ENCODE measurements around the gene KLF11.

The KLF11 gene

GRCh38 chr2:10043256-10043905 is at the start of gene KLF11:
TSS of gene KLF11 (plus strand) at chr2:10043550. CDS start at chr2:10043717, 167 bp downstream.
- no peaks in the 10 kb centered on the region for H3K27me3 Mint-ChIP-seq
- H3K9me3 Mint-ChIP-seq = no peaks in the 10 kb centered on the region
- ATAC-seq (ENCODE audit: low read depth) = peak; percentile 71
- peaks cover 27% of the 10 kb centered on the region for H3K4me1 Mint-ChIP-seq
- peaks cover 13% of the 10 kb centered on the region for H3K36me3 Mint-ChIP-seq
- H3K4me3 Mint-ChIP-seq = peak within 1 kb of the TSS; percentile 86
- DNase-seq (ENCODE audit: low spot score in 2 of 2) = peak; percentile 67 to 86
- H3K27ac Mint-ChIP-seq = peak within 1 kb of the TSS; percentile 92

- DNase-seq (ENCODE audit: low spot score in 2 of 2) (no peak), ATAC-seq (ENCODE audit: low read depth) (no peak)
- Mint-ChIP-seq H3K36me3 (no peaks in the 10 kb centered on the region), H3K27me3 (peaks cover 1% of the 10 kb centered on the region), H3K27ac (no peak overlapping the region), H3K9me3 (no peaks in the 10 kb centered on the region), H3K4me3 (no peak overlapping the region), H3K4me1 (peaks cover 2% of the 10 kb centered on the region)
Observed at GRCh38 chr2:9994462-9994861, 48.9 kb upstream of the KLF11 start.

- H3K4me1 Mint-ChIP-seq = peaks cover 2% of the 10 kb centered on the region
- no peaks in the 10 kb centered on the region for H3K36me3 Mint-ChIP-seq
- DNase-seq (ENCODE audit: low spot score in 2 of 2) = no peak
- H3K27ac Mint-ChIP-seq = no peak overlapping the region
- no peaks in the 10 kb centered on the region for H3K9me3 Mint-ChIP-seq
- no peak overlapping the region for H3K4me3 Mint-ChIP-seq
- no peak for ATAC-seq (ENCODE audit: low read depth)
- peaks cover 1% of the 10 kb centered on the region for H3K27me3 Mint-ChIP-seq
Observed at GRCh38 chr2:9995059-9995458, 48.3 kb upstream of the KLF11 start.

- Mint-ChIP-seq H3K27me3 (peaks cover 1% of the 10 kb centered on the region), H3K4me1 (peaks cover 2% of the 10 kb centered on the region), H3K4me3 (no peak overlapping the region), H3K36me3 (no peaks in the 10 kb centered on the region), H3K27ac (no peak overlapping the region), H3K9me3 (no peaks in the 10 kb centered on the region)
- DNase-seq (ENCODE audit: low spot score in 2 of 2) = no peak
- ATAC-seq (ENCODE audit: low read depth) = no peak
Observed at GRCh38 chr2:9996321-9996720, 47.0 kb upstream of the KLF11 start.

GRCh38 chr2:9997936-9998335 is 45.4 kb upstream of the KLF11 start:
- H3K9me3 Mint-ChIP-seq = no peaks in the 10 kb centered on the region
- no peak overlapping the region for H3K4me3 Mint-ChIP-seq
- no peak for DNase-seq (ENCODE audit: low spot score in 2 of 2)
- H3K36me3 Mint-ChIP-seq = no peaks in the 10 kb centered on the region
- H3K27ac Mint-ChIP-seq = no peak overlapping the region
- peaks cover 1% of the 10 kb centered on the region for H3K27me3 Mint-ChIP-seq
- no peaks in the 10 kb centered on the region for H3K4me1 Mint-ChIP-seq
- no peak for ATAC-seq (ENCODE audit: low read depth)

- no peaks in the 10 kb centered on the region for H3K36me3 Mint-ChIP-seq
- no peak overlapping the region for H3K4me3 Mint-ChIP-seq
- peaks cover 1% of the 10 kb centered on the region for H3K27me3 Mint-ChIP-seq
- H3K4me1 Mint-ChIP-seq = no peaks in the 10 kb centered on the region
- no peak overlapping the region for H3K27ac Mint-ChIP-seq
- H3K9me3 Mint-ChIP-seq = no peaks in the 10 kb centered on the region
- no peak for ATAC-seq (ENCODE audit: low read depth)
- DNase-seq (ENCODE audit: low spot score in 2 of 2) = no peak
Observed at GRCh38 chr2:9998916-9999654, 44.3 kb upstream of the KLF11 start.

GRCh38 chr2:9999693-10000092 is 43.7 kb upstream of the KLF11 start:
- no peaks in the 10 kb centered on the region for H3K4me1 Mint-ChIP-seq
- H3K9me3 Mint-ChIP-seq = no peaks in the 10 kb centered on the region
- no peak for DNase-seq (ENCODE audit: low spot score in 2 of 2)
- no peaks in the 10 kb centered on the region for H3K36me3 Mint-ChIP-seq
- H3K27me3 Mint-ChIP-seq = no peaks in the 10 kb centered on the region
- ATAC-seq (ENCODE audit: low read depth) = no peak
- H3K4me3 Mint-ChIP-seq = no peak overlapping the region
- H3K27ac Mint-ChIP-seq = no peak overlapping the region

- Mint-ChIP-seq H3K4me3 (no peak overlapping the region), H3K27me3 (no peaks in the 10 kb centered on the region), H3K4me1 (no peaks in the 10 kb centered on the region), H3K36me3 (no peaks in the 10 kb centered on the region), H3K9me3 (no peaks in the 10 kb centered on the region), H3K27ac (no peak overlapping the region)
- ATAC-seq (ENCODE audit: low read depth) (no peak), DNase-seq (ENCODE audit: low spot score in 2 of 2) (no peak)
Observed at GRCh38 chr2:10000541-10000940, 42.8 kb upstream of the KLF11 start.

- Mint-ChIP-seq H3K36me3 (no peaks in the 10 kb centered on the region), H3K4me3 (no peak overlapping the region), H3K27ac (no peak overlapping the region), H3K4me1 (no peaks in the 10 kb centered on the region), H3K27me3 (no peaks in the 10 kb centered on the region), H3K9me3 (no peaks in the 10 kb centered on the region)
- ATAC-seq (ENCODE audit: low read depth) (no peak), DNase-seq (ENCODE audit: low spot score in 2 of 2) (no peak)
Observed at GRCh38 chr2:10001586-10001985, 41.8 kb upstream of the KLF11 start.

- H3K9me3 Mint-ChIP-seq = no peaks in the 10 kb centered on the region
- H3K4me1 Mint-ChIP-seq = no peaks in the 10 kb centered on the region
- no peaks in the 10 kb centered on the region for H3K27me3 Mint-ChIP-seq
- ATAC-seq (ENCODE audit: low read depth) = no peak
- no peak overlapping the region for H3K27ac Mint-ChIP-seq
- DNase-seq (ENCODE audit: low spot score in 2 of 2) = no peak
- H3K36me3 Mint-ChIP-seq = no peaks in the 10 kb centered on the region
- H3K4me3 Mint-ChIP-seq = no peak overlapping the region
Observed at GRCh38 chr2:10002109-10002508, 41.2 kb upstream of the KLF11 start.

GRCh38 chr2:10002681-10003080 is 40.7 kb upstream of the KLF11 start:
- Mint-ChIP-seq H3K9me3 (no peaks in the 10 kb centered on the region), H3K4me1 (no peaks in the 10 kb centered on the region), H3K27ac (no peak overlapping the region), H3K27me3 (peaks cover 1% of the 10 kb centered on the region), H3K36me3 (no peaks in the 10 kb centered on the region), H3K4me3 (no peak overlapping the region)
- ATAC-seq (ENCODE audit: low read depth) = no peak
- DNase-seq (ENCODE audit: low spot score in 2 of 2) = no peak

GRCh38 chr2:10003206-10004125 is 39.9 kb upstream of the KLF11 start:
- ATAC-seq (ENCODE audit: low read depth) (no peak), DNase-seq (ENCODE audit: low spot score in 2 of 2) (no peak)
- no peaks in the 10 kb centered on the region for H3K36me3 Mint-ChIP-seq
- H3K9me3 Mint-ChIP-seq = no peaks in the 10 kb centered on the region
- peaks cover 1% of the 10 kb centered on the region for H3K27me3 Mint-ChIP-seq
- no peak overlapping the region for H3K4me3 Mint-ChIP-seq
- no peaks in the 10 kb centered on the region for H3K4me1 Mint-ChIP-seq
- no peak overlapping the region for H3K27ac Mint-ChIP-seq

- no peak overlapping the region for H3K27ac Mint-ChIP-seq
- H3K27me3 Mint-ChIP-seq = peaks cover 3% of the 10 kb centered on the region
- H3K36me3 Mint-ChIP-seq = no peaks in the 10 kb centered on the region
- H3K4me3 Mint-ChIP-seq = no peak overlapping the region
- ATAC-seq (ENCODE audit: low read depth) = no peak
- no peaks in the 10 kb centered on the region for H3K4me1 Mint-ChIP-seq
- no peaks in the 10 kb centered on the region for H3K9me3 Mint-ChIP-seq
- no peak for DNase-seq (ENCODE audit: low spot score in 2 of 2)
Observed at GRCh38 chr2:10004401-10004800, 38.9 kb upstream of the KLF11 start.

GRCh38 chr2:10004836-10005235 is 38.5 kb upstream of the KLF11 start:
- Mint-ChIP-seq H3K27me3 (peaks cover 3% of the 10 kb centered on the region), H3K4me3 (no peak overlapping the region), H3K36me3 (no peaks in the 10 kb centered on the region), H3K27ac (no peak overlapping the region), H3K9me3 (no peaks in the 10 kb centered on the region), H3K4me1 (no peaks in the 10 kb centered on the region)
- no peak for DNase-seq (ENCODE audit: low spot score in 2 of 2)
- no peak for ATAC-seq (ENCODE audit: low read depth)
